ENCODE results near the gene THAP8.

The THAP8 gene

DNA sequence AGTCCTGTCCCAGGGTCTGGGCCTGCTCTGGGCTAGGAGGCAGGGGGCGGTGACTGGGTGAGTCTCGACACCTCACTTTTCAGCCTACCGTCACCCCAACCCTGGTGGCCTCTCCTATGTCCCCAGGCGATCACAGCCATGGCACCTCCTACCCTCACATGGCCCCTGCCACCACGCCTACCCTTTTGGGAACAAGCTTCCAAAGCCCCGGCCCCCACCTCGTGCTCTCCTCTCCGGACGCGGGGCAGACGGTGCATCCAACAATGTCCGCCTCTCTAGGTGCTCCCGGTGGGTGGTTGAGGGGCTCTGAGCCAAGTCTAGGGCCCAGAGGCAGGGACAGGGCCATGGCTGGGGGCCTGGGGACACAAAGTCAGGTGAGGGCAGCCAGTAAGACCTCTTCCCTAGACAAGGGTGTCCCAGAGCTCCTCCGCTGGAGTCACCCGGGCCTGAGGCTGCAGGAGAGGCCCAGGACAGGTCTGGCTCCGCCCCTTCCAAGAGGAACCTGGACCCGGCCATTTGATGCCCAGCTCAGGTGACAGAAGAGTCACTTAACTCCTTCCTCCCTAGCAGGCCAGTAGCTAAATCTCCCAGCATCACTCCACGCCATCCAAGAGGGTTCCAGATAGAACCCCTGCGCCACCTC, 45.6 kb downstream of the THAP8 start, which contains the start of gene SYNE4:
TSS of gene SYNE4 (minus strand) at position 478 of the 643 bp plus-strand sequence. CDS start at position 346, 132 bp downstream.
- TF ChIP-seq, protein P1, sequence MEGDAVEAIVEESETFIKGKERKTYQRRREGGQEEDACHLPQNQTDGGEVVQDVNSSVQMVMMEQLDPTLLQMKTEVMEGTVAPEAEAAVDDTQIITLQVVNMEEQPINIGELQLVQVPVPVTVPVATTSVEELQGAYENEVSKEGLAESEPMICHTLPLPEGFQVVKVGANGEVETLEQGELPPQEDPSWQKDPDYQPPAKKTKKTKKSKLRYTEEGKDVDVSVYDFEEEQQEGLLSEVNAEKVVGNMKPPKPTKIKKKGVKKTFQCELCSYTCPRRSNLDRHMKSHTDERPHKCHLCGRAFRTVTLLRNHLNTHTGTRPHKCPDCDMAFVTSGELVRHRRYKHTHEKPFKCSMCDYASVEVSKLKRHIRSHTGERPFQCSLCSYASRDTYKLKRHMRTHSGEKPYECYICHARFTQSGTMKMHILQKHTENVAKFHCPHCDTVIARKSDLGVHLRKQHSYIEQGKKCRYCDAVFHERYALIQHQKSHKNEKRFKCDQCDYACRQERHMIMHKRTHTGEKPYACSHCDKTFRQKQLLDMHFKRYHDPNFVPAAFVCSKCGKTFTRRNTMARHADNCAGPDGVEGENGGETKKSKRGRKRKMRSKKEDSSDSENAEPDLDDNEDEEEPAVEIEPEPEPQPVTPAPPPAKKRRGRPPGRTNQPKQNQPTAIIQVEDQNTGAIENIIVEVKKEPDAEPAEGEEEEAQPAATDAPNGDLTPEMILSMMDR (IDR thresholded peaks at IDR 0.05; ENCODE audit: control insufficient read depth, extremely low read depth, insufficient read depth) = no peak
- H3K4me3 ChIP-seq (ENCODE audit: low read depth, low read length) = peak within 1 kb of the TSS; percentile 92
- DNase-seq (ENCODE audit: low read depth) = peak; percentile 88

DNA sequence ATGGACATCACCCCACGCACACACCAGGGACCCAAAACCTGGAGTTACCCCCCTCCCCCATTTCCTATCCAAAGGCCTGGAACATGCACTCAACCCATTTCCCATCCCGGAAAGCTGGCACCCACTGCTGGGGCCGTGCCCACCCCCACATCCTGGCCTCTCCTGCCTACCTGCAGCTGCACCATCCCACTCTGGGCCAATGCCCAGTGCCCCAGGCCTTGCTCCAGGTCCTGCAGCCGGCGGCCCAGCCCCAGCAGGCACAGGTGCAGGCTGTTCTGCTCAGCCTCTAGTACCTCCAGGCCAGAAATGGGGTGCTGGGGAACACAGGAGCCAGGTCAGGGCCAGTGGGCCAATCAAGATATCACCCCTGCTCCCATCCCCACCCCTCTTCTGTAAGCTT, 47.1 kb downstream of the THAP8 start:
- DNase-seq (ENCODE audit: low read depth) = no peak
- TF ChIP-seq, protein P1 (IDR thresholded peaks at IDR 0.05; ENCODE audit: control insufficient read depth, extremely low read depth, insufficient read depth) = no peak
- peak overlapping the region; percentile 92 for H3K4me3 ChIP-seq (ENCODE audit: low read depth, low read length)

DNA sequence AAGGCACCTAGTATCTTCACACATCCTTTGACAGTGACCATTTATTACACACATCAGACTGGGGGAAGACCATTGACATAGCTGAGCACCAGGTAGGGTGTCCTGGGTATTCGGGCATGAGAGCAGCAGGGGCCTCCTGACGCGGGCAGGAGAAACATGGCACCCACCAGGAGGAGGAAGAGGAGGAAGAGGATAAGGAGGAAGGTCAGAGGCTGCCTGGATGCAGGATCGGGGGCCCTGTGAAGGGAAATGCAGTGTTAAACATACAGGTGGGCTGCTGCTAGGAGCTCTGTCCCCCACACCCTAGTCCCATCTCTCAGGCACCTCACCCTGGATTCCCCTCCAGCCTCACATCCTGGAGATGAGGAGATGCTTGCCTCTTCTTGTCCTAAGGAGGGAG, 50.8 kb downstream of the THAP8 start:
- no peak for DNase-seq (ENCODE audit: low read depth)
- TF ChIP-seq, protein P1 (IDR thresholded peaks at IDR 0.05; ENCODE audit: control insufficient read depth, extremely low read depth, insufficient read depth) = no peak
- no peak overlapping the region for H3K4me3 ChIP-seq (ENCODE audit: low read depth, low read length)

DNA sequence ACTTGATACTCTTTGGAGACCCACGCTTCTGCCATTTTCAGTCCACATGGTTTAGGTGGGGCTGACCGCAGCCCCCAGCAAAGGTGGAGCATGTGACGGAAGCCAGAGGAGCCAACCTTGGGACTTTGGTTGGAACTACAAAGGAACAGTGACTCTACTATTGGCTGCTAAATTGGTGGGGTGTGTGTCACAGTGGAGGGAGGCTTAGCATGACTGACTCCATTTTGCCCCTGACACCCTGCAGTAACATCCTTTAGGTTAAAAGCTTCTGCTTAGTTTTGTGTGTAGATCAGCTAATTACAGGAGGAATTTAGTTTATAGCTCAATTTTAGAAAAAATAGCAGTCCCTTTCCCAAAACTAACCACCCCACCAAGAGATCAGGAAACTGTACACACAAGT, 52.5 kb downstream of the THAP8 start:
- TF ChIP-seq, protein P1 (IDR thresholded peaks at IDR 0.05; ENCODE audit: control insufficient read depth, extremely low read depth, insufficient read depth) = no peak
- DNase-seq (ENCODE audit: low read depth) = no peak
- H3K4me3 ChIP-seq (ENCODE audit: low read depth, low read length) = no peak overlapping the region

DNA sequence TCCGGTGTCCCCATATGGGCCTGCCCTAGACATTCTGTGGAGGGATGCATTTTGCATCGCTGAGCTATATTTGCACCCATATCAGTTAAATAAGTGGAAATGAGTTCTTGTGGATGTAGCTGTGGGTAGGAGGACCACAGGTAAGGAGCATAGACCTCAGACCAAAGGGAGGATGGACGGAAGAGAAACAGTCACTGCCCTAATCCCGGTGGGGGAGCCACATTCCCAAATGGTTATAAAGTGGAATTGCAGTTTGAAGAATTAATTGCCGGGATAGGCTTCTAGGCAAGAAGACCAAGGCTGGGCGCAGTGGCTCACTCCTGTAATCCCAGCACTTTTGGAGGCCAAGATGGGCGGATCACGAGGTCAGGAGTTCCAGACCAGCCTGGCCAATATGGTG, 57.3 kb downstream of the THAP8 start:
- DNase-seq (ENCODE audit: low read depth) = no peak
- no peak overlapping the region for H3K4me3 ChIP-seq (ENCODE audit: low read depth, low read length)
- TF ChIP-seq, protein P1 (IDR thresholded peaks at IDR 0.05; ENCODE audit: control insufficient read depth, extremely low read depth, insufficient read depth) = no peak

DNA sequence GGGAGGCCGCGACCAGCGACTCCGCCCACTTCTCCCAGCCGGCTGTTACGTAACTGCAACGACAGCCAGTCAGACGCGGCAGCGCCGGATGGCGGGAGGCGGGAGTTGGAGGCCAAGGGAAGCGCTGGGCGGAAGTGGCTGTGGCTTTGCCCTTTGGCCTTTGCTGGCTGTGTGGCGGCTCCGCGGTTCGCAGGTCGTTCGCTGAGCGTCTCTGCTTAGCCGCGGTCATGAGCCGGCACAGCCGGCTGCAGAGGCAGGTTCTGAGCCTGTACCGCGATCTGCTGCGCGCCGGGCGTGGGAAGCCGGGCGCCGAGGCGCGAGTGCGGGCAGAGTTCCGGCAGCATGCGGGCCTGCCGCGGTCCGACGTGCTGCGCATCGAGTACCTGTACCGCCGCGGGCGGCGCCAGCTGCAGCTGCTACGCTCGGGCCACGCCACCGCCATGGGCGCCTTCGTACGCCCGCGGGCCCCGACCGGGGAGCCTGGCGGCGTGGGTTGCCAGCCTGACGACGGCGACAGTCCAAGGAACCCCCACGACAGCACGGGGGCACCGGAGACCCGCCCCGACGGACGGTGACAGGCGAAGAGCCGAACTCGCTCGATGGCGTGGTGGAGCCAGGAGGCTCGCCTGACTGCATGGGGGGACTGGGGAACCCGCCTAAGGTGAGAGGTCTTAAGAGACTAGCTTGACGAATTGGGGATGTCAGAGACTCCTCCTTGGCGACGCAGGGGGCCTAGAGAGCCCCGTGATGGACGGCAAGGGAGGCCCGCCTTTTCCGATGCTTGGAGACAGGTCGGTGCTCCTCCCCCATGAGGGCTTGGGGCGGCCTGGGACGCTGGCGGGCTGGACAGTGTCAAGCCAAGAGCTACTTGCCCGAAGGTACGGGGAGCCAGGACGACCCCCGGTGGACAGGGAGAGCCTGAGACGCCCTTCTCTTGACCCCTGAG, 58.8 kb downstream of the THAP8 start, which contains the start of gene SDHAF1:
TSS of gene SDHAF1 (plus strand) at position 141 of the 946 bp plus-strand sequence. CDS start at position 228, 87 bp downstream.
- TF ChIP-seq, protein P1 (IDR thresholded peaks at IDR 0.05; ENCODE audit: control insufficient read depth, extremely low read depth, insufficient read depth) = peak; percentile 23; the same call in 1 of the 2 replicates
- peak; percentile 81 for DNase-seq (ENCODE audit: low read depth)
- H3K4me3 ChIP-seq (ENCODE audit: low read depth, low read length) = peak within 1 kb of the TSS; percentile 75

Data from LNCaP clone FGC (cell line).